Mononuclear cell (primary cell): ENCODE measurements around the gene RAB40B. TPM values are rescaled to one million over a fixed set of nuclear protein-coding genes. Genes with fewer than 3 reads are reported as not detected.
"Not testable (repeated sequence)": the region's sequence is repeated elsewhere in the genome, so short reads cannot be mapped to it uniquely, and the experiment has no call there.

Experiments used
- H3K27me3 ChIP-seq: 2 replicates; pipeline ENCODE4 v1.6.0; 2011; ENCODE audit warnings: low read length, control low read depth; ENCODE audit not compliant: insufficient read depth
- H3K4me1 ChIP-seq: 2 replicates; pipeline ENCODE4 v1.5.1; 2011; ENCODE audit warnings: mild to moderate bottlenecking, low read length, control low read depth; ENCODE audit not compliant: insufficient read depth
- H3K4me3 ChIP-seq: 2 replicates; pipeline ENCODE4 v1.5.1; 2011; ENCODE audit warnings: mild to moderate bottlenecking, low read length, moderate library complexity
- H3K9me3 ChIP-seq: 2 replicates; pipeline ENCODE4 v1.5.1; 2011; ENCODE audit warnings: low read depth, mild to moderate bottlenecking, control low read depth, low read length
- total RNA-seq: library from RNA; depleted of rRNA; stranded (reverse); fragments of >200 nt; gene quantifications from one replicate; pipeline ENCODE4 v1.2.3, GENCODE V29; 2012

RAB40B gene
- total RNA-seq, 1 donor = 0.63 TPM

DNA sequence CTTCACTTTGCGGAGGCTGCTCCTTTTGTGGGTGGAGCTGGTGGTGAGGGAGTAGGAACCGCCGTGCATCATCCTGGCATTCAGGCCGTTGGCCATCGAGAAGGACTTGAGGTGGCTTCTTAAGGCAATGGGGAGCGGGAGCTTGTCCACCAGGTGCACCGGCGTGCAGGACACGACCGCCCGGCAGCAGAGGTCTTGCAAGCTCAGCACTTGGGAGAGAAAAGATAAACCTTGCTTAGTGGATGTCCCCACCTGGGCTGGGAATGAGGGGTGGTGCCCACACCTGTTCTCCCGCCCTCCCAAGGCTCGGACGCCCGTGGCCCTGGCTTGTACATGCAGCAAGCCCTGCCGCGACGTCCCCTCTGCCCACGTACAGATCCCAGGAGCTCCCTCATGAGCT, 40.6 kb downstream of the RAB40B start:
- H3K27me3 ChIP-seq = no peaks in the 10 kb centered on the region
- H3K4me3 ChIP-seq = no peak overlapping the region
- peaks cover 17% of the 10 kb centered on the region for H3K4me1 ChIP-seq
- no peaks in the 10 kb centered on the region for H3K9me3 ChIP-seq

DNA sequence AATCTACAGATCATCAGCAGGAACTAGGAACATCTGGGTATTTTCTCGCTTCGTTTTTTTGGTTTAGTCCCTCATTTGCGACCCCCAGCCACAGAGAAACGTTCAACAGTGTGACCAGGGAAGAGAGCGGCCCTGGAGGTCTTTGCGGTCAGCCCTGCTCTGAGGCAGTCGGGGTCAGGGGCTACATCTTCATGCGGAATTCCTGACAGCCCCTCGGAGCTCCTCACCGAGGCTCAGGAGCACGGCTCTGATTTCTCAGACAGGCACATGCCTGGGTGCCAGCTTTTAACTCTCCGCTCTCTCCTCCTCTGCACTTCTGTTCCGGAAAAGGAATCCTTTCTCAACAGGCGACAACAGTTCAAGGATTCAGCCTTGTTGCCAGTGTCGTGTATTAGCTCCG, 42.2 kb downstream of the RAB40B start:
- Histone ChIP-seq H3K27me3 (no peaks in the 10 kb centered on the region), H3K9me3 (no peaks in the 10 kb centered on the region), H3K4me3 (no peak overlapping the region), H3K4me1 (peaks cover 17% of the 10 kb centered on the region)

DNA sequence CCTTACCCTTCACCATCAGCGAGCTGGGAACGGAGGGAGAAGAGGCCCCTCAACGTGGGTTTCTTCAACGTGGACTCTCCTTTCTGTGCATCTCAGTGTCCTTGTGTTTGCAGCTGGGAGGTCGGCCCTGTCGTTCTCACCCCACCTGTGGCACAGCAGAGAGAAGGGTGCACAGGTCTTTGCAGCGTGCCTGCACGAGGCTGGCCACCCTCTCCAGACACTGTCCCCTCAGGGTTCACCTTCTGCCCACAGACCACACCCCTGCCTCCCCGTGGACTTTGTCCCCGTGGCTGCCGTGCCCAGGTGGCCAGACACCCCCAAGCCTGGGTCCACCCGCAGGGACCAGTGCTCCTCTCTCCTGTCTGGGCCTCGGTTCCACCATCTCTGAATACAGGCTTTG, 43.0 kb downstream of the RAB40B start:
- Histone ChIP-seq H3K9me3 (no peaks in the 10 kb centered on the region), H3K4me3 (no peak overlapping the region), H3K27me3 (no peaks in the 10 kb centered on the region), H3K4me1 (peaks cover 17% of the 10 kb centered on the region)

DNA sequence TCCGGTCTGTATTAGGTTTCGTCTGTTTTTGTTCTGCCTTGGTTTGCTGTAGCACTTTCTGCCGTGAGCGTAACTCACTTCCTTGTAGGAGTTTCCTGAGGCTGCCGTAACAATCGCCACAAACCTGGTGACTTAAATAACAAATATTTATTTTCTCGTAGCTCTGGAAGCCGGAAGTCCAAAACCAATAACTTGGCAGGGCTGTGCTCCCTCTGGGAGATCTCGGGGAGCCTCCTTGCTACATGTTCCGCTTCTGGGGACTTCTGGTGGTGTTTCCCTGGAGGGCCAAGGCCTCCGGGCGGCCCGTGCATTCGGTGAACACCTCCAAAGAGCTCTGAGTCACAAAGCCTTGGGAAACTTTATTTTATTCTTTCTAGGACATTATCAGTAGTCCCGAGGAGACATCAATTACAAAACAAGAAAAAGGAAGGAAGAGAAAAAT, 43.4 kb downstream of the RAB40B start:
- no peak overlapping the region for H3K4me3 ChIP-seq
- H3K9me3 ChIP-seq = no peaks in the 10 kb centered on the region
- peaks cover 17% of the 10 kb centered on the region for H3K4me1 ChIP-seq
- no peaks in the 10 kb centered on the region for H3K27me3 ChIP-seq

DNA sequence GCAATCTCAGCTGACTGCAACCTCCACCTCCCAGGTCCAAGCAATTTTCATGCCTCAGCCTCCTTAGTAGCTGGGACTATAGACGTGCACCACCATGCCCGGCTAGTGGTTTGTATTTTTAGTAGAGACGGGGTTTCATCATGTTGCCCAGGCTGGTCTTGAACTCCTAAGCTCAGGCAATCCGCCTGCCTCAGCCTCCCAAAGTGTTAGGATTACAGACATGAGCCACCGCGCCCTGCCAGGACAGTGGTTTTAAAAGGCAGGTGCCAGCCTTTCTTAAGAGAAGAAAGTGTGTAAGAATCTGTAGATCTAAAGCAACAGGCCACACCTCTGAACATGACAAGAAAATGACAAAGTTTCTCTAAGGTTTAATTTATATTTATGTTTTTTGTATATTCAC, 43.9 kb downstream of the RAB40B start:
- H3K4me1 ChIP-seq = peaks cover 17% of the 10 kb centered on the region
- not testable (repeated sequence) for H3K27me3 ChIP-seq, H3K4me3 ChIP-seq, H3K9me3 ChIP-seq

DNA sequence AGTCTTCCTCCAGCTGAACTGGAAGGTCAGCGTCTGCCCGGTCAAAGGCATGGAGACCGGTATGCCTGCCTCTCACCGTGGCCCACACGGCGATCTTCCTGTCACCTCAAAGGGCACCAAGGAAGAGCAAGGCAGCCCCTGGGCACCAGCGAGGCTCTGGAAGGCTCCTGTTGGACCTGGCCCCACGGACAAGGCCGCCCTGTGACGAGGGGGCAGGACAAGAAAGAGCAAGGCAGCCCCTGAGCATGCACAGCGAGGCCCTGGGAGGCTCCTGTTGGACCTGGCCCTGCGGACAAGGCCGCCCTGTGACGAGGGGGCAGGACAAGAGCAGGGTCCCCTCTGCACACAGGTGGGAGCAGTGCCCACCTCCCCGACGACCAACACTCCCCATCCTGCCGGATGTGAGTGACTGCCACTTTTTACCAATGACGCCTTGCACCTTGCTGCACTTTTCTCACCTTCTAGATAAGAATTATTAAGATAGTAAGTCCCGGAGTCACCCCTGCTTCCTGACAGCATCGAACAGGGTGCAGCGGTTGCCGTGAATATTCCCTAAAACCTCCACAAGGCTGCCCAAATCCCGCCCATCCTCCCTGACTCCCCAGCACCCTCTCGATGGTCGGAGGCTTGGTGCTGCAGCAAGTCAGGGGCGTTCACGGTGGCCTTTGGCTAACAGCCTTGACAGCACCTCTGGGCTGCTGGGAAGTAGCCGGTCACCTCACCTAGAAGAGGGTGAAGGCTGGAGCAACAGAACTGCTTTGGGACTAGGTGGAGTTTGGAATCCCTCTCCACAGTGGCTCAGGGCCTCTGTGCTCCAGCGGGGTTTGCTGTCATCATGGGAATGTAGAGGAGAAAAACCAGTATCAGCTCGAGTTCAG, 44.6 kb downstream of the RAB40B start:
- no peaks in the 10 kb centered on the region for H3K9me3 ChIP-seq
- no peak overlapping the region for H3K4me3 ChIP-seq
- peaks cover 19% of the 10 kb centered on the region for H3K4me1 ChIP-seq
- H3K27me3 ChIP-seq = no peaks in the 10 kb centered on the region

DNA sequence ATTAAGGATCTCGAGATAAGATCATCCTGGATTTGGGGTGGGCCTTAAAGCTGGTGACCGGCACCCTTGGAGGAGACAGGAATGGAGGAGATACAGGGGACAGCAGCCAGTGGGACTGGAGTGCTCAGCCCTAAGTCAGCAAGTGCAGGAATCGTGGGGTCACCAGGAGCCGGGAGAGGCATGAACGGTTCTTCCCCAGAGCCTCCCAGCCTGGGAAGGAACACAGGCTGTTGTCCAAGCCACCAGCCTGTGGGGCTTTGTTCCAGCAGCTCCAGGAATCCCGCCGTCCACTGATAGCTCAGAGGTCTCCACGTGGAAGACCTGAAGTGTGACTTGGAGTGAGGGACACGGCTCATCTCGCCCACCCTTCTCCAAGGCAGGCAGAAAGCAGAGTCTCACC, 47.8 kb downstream of the RAB40B start:
- H3K4me3 ChIP-seq = no peak overlapping the region
- H3K27me3 ChIP-seq = no peaks in the 10 kb centered on the region
- peaks cover 40% of the 10 kb centered on the region for H3K4me1 ChIP-seq
- H3K9me3 ChIP-seq = no peaks in the 10 kb centered on the region

DNA sequence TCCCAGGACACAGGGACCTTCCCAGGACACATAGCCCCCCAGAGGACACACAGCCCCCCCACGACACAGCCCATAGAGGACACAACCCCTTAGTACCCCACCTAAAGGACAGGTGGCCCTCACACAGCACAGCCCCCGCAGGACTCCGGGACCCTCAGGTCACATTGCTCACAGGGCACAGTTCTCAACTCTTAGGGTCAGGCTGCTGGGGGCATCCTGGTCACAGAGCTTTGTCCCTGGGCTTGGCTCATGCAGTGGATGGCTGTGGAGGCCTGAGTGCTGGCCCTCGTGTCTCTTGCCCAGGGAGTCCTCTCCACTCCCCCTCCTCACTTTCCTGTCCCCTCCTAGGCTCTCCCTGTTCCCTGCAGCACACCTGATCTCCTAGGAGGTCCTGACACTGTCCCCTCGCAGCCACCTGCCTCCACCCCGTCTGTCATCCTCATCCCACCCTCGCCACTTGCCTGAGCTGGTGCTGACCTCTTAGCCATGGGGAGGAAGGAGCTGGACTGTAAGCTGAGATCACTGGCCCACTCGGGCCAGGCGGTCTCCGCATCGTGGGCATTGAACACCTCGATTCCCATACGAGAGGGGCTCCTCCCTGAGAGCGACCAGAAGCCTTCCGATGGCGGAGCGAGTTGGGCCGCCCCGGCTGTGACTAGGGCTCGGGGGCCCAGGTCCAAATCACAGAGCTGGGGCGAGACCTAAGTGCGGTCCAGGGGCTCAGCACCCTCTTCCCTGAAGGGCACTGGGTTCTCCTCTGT, 48.8 kb downstream of the RAB40B start:
- peaks cover 34% of the 10 kb centered on the region for H3K4me1 ChIP-seq
- no peak overlapping the region for H3K4me3 ChIP-seq
- H3K9me3 ChIP-seq = no peaks in the 10 kb centered on the region
- no peaks in the 10 kb centered on the region for H3K27me3 ChIP-seq

DNA sequence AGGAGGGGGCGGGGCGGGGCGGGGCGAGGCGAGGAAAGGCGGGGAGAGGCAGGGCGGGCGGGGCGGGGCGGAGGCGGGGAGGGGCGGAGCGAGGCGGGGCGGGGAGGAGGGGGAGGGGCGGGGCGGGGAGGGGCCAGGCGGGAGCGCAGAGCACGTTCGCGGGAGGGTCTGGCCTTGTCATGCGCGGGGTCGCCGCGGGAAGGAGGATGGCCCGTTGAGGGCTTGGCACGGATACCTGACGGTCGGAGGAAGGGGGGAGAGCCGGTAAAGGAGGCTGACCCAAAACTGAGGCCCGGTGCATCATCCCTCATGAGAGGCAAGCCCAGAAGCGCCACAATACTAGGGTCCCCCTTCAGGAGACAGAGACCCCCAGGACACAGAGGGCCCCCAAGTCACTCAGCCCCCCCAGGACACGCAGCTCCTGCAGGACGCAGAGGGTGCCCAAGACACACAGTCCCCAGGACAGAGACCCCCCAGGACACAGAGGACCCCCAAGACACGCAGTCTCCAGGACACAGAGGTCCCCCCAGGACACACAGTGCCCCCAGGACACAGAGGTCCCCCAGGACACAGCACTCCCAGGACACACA, 49.7 kb downstream of the RAB40B start:
- no peaks in the 10 kb centered on the region for H3K27me3 ChIP-seq
- H3K9me3 ChIP-seq = no peaks in the 10 kb centered on the region
- H3K4me3 ChIP-seq = peak overlapping the region; percentile 27
- H3K4me1 ChIP-seq = peaks cover 30% of the 10 kb centered on the region

DNA sequence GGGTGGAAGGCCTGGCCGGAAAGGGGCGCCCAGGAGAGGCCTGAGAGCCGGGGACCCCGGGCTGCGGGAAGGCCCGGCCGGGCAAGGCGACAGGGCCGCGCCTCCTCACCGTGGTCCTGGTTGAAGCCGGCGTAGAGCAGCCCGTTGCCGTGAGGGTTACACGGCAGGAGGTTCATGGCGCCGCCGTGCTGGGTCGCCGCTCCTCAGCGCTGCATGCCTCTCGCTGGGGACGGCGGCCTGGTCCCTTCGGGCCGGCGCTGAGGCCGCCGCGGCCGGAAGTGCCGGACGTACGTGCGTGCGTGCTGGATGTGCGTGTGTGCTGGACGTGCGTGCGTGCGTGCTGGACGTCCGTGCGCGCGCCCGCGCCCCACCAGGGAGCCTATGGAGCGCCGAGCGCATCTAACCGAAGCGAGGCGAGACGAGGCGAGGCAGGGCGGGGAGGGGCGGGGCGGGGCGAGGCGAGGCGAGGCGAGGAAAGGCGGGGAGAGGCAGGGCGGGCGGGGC, 50.3 kb downstream of the RAB40B start, which contains the start of gene WDR45B:
Gene WDR45B, minus strand, starts transcription at position 280 of the 504 bp plus-strand sequence. Its CDS starts 104 bp downstream, at position 176.
- Histone ChIP-seq H3K9me3 (no peaks in the 10 kb centered on the region), H3K4me3 (peak within 1 kb of the TSS; percentile 80), H3K4me1 (peaks cover 31% of the 10 kb centered on the region), H3K27me3 (no peaks in the 10 kb centered on the region)

DNA sequence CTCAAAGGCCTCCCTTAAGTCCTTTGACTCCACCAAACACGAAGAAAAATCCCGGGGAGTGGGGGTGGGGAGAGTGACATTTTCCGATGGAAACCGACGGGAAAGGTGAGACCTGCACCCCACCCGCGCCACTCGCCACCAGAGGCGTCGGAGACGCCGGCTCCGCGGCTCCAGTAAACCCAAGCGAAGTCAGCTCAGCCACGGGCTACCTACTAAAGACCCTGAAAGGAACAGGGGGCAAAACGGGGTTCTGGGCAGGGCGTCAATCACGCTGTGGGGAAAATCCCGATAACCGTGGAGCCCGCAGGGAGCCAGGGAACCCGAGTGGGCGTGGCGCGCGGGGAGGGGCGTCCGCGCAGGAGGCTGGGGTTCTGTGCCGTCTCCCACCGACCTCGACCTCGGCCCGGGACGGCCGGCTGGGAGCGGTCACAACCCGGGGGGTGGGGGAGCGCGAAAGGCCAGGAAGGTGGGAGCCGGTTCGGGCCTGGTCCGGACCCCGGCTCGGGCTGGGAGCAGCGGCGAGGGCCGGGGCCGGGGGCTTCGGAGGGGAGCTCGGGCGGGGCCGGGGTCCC, 50.8 kb downstream of the RAB40B start:
- peak overlapping the region; percentile 80 for H3K4me3 ChIP-seq
- no peaks in the 10 kb centered on the region for H3K27me3 ChIP-seq
- no peaks in the 10 kb centered on the region for H3K9me3 ChIP-seq
- peaks cover 31% of the 10 kb centered on the region for H3K4me1 ChIP-seq

DNA sequence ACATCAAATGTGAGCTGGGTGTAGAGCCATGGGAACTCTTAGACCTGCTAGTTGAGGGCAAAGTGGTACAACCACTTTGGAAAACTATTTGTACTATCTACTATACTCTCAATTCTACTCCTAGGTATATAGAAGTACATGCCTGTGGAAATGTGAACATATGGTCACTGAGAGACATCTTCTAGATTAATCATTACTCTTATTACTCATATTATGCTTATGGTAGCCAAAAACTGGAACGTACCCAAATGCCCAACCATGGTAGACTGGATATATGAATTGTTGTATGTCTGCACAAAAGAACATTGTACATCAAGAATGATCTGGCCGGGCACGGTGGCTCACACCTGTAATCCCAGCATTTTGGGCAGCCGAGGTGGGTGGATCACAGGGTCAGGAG, 53.0 kb downstream of the RAB40B start:
- H3K9me3 ChIP-seq = no peaks in the 10 kb centered on the region
- no peaks in the 10 kb centered on the region for H3K27me3 ChIP-seq
- peaks cover 31% of the 10 kb centered on the region for H3K4me1 ChIP-seq

DNA sequence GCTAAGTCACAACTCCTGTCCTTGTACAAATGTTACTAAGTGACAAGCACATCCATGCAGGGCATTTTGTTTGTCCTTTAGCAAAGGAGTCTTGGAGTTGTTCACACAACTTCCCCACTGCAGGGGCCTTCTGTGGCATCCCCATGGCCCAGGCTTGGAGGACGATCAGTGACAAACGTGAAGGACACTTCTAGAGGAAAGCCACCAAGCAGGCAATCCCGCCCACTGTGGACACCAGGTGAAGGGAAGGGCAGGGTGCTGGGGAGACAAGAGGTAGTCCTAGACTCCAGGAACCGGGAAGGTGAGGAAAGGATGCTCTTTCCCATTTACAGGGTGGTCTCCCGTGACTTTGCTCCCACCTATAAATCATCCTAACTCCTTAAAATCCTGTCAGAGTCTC, 54.4 kb downstream of the RAB40B start:
- H3K4me1 ChIP-seq = peaks cover 30% of the 10 kb centered on the region
- H3K9me3 ChIP-seq = no peaks in the 10 kb centered on the region
- no peaks in the 10 kb centered on the region for H3K27me3 ChIP-seq
- H3K4me3 ChIP-seq = no peak overlapping the region

More for the DNA sequence above, 53.0 kb downstream of the RAB40B start:
- H3K4me3 ChIP-seq = no peak overlapping the region

DNA sequence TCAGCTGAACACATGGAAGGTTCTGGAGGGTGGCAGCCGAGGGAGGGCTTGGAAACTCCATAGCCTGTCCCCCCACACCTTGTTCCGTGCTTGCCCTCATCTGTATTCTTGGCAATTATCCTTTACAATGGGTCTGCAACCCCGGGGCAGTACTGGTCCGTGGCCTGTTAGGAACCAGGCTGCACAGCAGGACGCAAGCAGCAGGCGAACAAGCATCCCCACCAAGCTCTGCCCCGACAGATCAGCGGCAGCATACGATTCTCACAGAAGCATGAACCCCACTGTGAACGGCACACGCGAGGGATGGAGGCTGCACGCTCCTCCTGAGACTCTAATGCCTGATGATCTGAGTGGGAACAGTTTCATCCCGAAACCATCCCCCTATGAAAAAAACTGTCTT, 56.5 kb downstream of the RAB40B start:
- peaks cover 19% of the 10 kb centered on the region for H3K4me1 ChIP-seq
- peaks cover 3% of the 10 kb centered on the region for H3K9me3 ChIP-seq

DNA sequence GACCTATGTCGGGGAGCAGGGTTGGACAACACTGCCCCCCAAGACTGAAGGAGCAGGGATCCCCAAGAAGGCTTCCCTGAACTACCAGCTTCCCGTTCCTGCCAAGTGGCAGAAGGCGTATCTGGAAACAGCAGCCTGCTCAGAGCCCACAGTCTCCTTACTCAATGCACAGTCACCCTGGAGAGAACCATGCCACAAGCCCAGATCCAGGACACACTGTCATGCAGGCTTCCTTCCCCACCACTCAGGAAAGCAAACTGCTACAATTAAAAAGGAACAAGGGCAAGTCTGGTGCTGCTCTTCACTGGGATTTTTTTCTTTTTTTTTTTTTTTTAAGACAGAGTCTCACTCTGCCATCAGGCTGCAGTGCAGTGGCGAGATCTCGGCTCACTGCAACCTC, 58.5 kb downstream of the RAB40B start:
- no peaks in the 10 kb centered on the region for H3K27me3 ChIP-seq
- H3K4me1 ChIP-seq = peaks cover 4% of the 10 kb centered on the region
- H3K9me3 ChIP-seq = peaks cover 5% of the 10 kb centered on the region
- no peak overlapping the region for H3K4me3 ChIP-seq

More for the DNA sequence above, 56.5 kb downstream of the RAB40B start:
- no peak overlapping the region for H3K4me3 ChIP-seq
- no peaks in the 10 kb centered on the region for H3K27me3 ChIP-seq
